Stimulated activated CD4-positive, alpha-beta T cell treated with anti-CD3 and anti-CD28 coated beads, Interleukin-4, amount 100 ng/mL, for 24 hours (primary cell): ENCODE data around the gene RBM4.
A peak's percentile ranks its signal among the peaks of the same experiment; 100 is the strongest.

Experiments
- DNase-seq: peaks from one replicate; pipeline ENCODE4 v3.0.0-alpha.2; 2020

The RBM4 gene

DNA sequence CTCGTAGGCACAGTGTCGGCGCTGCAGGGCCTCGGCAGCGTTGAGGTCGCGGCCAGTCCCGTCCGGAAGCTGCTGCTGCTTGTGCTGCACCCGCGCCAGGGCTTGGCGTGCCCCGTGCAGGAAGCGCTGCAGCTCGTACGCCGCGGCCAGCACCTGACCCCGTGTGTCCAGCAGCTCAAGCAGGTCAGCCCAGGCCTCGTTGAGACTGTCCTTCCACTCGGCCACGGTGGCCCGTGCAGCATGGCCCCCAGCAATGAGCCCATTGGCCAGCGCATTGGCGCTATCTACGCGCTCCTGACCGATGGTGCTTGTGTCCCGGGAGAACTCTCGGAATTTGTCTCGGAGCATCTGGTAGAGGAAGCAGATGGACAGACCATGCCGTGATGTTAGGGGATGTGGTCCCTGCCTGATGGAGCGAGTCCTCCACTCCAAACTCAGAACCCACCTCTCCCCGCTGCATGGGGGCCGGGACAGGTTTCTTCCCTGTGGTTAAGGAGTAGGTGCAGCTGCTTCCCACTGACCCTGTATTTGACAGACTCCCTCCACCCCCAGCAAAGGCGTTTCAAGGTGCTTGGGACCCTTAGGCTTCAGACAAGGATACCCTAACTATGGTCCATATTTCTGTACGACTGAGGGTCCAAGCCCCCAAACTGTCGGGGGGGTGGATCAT is 52.9 kb downstream of the RBM4 start:
- DNase-seq: no peak

DNA sequence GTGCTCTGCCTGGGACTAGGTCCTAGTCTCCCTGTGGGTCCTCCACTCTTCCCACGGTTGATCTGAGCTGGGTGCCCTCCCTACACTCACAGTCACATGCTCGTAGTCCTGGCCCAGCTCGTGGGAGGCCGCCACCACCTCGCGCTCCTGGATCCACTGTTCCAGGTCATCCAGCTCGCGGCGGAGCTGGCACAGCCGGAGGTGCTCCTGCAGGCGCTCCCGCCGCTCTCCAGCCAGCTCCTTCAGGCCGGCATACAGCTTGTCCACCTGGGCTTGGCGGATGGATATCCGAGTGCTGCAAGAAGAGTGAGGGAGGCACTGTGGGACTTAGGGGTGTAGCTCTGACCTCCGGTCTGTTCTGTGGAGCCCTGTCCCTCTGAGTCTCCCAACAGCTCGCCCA is 53.9 kb downstream of the RBM4 start:
- DNase-seq: no peak

DNA sequence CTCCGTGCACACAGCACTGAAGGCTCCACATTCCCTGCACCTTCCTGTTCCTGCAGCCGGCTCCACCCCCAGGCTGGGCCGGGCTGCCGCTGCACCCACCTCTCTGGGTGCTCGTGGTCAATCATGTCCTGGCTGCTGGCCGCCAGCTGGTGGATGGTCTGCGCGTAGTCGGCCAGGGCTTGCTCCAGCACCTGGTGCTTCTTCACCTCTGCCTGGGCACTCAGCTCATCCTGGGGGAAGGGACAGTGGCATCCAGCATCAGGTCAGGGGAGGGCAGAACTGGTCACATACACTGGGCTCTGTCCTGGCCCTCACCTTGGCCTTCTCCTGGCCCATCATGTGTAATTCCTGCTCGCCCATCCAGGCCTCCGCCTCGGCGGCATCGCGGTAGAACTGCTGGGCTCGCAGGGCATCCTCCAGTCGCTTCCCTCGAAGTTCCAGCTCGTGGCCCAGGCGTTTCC is 54.4 kb downstream of the RBM4 start:
- no peak for DNase-seq

DNA sequence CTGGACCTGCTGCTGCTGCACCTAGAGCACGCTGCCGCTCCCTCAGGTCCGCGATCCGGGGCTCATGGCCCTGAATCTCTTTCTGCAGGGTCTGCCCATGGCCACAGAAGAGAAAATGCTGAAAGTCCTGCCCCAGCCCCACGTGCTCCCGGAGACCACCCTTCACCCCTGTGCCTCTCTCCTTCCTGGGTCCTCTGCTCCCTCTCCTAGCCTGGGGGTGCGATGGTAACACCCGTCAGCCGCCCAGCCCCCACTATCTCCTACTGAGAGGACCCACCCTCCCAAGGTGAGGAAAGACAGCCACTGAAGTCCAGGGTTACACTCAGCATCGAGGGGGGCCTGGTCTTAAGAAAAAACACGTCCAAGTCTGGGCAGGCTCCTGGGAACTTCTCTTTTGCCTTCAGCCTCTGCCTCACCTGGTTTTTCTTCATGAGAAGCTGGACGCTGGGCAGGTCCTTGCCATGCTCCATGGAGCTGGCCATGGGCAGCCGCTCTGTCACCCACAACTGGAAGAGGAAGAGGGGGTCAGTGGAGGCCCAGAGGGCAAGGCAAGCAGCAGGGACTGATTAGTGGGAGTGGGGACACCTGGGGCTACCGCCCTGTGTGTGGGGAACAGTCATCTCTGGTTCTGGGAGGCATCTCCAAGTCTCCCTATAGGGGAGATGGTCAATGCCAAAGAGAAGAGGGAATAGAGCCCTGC is 55.0 kb downstream of the RBM4 start:
- DNase-seq: no peak

DNA sequence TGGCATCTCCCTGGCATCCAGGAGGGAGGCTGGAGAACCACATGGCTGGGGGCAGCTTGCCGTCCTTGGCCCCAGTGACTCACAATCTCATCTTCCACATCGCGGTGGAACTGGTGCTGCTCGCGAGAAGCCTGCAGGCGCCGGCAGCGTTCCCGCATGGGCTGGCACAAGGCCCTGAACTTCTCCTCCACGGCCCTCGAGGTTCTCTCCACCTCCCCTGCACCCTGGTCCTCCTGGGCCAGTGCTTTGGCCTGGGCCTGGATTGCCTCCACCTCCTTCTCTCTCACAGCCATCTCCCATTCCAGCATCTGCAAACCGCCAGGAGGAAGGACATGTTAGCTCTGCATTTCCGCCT is 55.5 kb downstream of the RBM4 start:
- DNase-seq: no peak

DNA sequence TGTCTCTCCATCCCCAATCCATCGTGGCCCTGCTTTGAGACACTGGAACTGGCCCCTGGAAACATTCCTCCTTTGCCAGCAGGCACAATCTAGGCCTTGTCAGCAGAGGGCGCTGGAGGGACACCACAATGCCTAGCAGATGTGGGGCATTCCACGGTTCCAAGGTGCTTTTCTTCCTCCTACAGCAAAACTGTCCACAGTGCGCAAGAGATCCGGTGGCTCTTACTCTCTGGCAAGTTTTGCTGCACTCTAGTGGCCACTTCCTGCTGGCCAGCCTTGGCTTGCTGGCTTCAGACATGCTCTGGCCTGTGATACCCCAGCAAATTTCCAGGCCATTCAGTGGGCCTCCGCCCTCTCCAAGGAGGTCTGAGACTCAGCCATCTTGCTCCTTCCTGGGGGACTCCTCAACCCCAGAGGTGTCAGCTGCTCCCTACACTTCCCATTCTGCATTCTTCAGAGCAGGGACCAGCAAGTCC is 56.3 kb downstream of the RBM4 start:
- peak; percentile 88 for DNase-seq
